ENCODE data around the gene CTTN.
"Not testable (repeated sequence)": the region's sequence is repeated elsewhere in the genome, so short reads cannot be mapped to it uniquely, and the experiment has no call there.

CTTN gene

GRCh38 chr11:70429724-70430521 lies 31.6 kb downstream of the CTTN start:
- no peak for DNase-seq (ENCODE audit: low read depth)

- no peak for DNase-seq (ENCODE audit: low read depth)
Measured at GRCh38 chr11:70430671-70431574, 32.6 kb downstream of the CTTN start.

- DNase-seq (ENCODE audit: low read depth): no peak
Measured at GRCh38 chr11:70431611-70432010, 33.3 kb downstream of the CTTN start.

- DNase-seq (ENCODE audit: low read depth): no peak
Measured at GRCh38 chr11:70432065-70432464, 33.7 kb downstream of the CTTN start.

GRCh38 chr11:70432580-70432979 lies 34.3 kb downstream of the CTTN start:
- DNase-seq (ENCODE audit: low read depth): no peak

- no peak for DNase-seq (ENCODE audit: low read depth)
Measured at GRCh38 chr11:70433038-70433437, 34.7 kb downstream of the CTTN start.

- DNase-seq (ENCODE audit: low read depth): no peak
Measured at GRCh38 chr11:70433526-70433925, 35.2 kb downstream of the CTTN start.

GRCh38 chr11:70433966-70434812 lies 35.9 kb downstream of the CTTN start:
- no peak for DNase-seq (ENCODE audit: low read depth)

GRCh38 chr11:70434813-70435278 lies 36.5 kb downstream of the CTTN start:
- no peak for DNase-seq (ENCODE audit: low read depth)

GRCh38 chr11:70435361-70435760 lies 37.0 kb downstream of the CTTN start:
- DNase-seq (ENCODE audit: low read depth): no peak

GRCh38 chr11:70435765-70436500 lies 37.6 kb downstream of the CTTN start:
- no peak for DNase-seq (ENCODE audit: low read depth)

- DNase-seq (ENCODE audit: low read depth): no peak
Measured at GRCh38 chr11:70436501-70436860, 38.2 kb downstream of the CTTN start.

- no peak for DNase-seq (ENCODE audit: low read depth)
Measured at GRCh38 chr11:70437111-70437784, 38.9 kb downstream of the CTTN start.

GRCh38 chr11:70440206-70440605 lies 41.9 kb downstream of the CTTN start:
- no peak for DNase-seq (ENCODE audit: low read depth)

GRCh38 chr11:70443773-70444030 lies 45.4 kb downstream of the CTTN start:
- DNase-seq (ENCODE audit: low read depth): no peak

GRCh38 chr11:70445091-70445490 lies 46.8 kb downstream of the CTTN start:
- no peak for DNase-seq (ENCODE audit: low read depth)

GRCh38 chr11:70445605-70446004 lies 47.3 kb downstream of the CTTN start:
- DNase-seq (ENCODE audit: low read depth): no peak

- no peak for DNase-seq (ENCODE audit: low read depth)
Measured at GRCh38 chr11:70448983-70449567, 50.7 kb downstream of the CTTN start.

- DNase-seq (ENCODE audit: low read depth): no peak
Measured at GRCh38 chr11:70454197-70454767, 56.0 kb downstream of the CTTN start.

GRCh38 chr11:70454811-70455210 lies 56.5 kb downstream of the CTTN start:
- DNase-seq (ENCODE audit: low read depth): not testable (repeated sequence)

Data from fibroblast of gingiva (primary cell).